Pericardium fibroblast (primary cell): ENCODE data around the gene C1orf35. TPM values are rescaled to one million over a fixed set of nuclear protein-coding genes. Genes with fewer than 3 reads are reported as not detected.

Experiments used
- total RNA-seq: library from RNA; depleted of rRNA; stranded (reverse); fragments of >200 nt; gene quantifications from 2 replicates; pipeline ENCODE4 v1.2.3, GENCODE V29; 2015

Gene C1orf35
- 5.8 and 10.7 TPM in 2 replicates for total RNA-seq

GRCh38 chr1:228102791-228103620 is at the start of gene C1orf35:
Gene C1orf35, minus strand, starts transcription at chr1:228103325. Its CDS starts 98 bp downstream, at chr1:228103227.

GRCh38 chr1:228149406-228150119 is 46.4 kb upstream of the C1orf35 start, which contains the start of gene GJC2:
Gene GJC2, plus strand, starts transcription at chr1:228149930. Its CDS starts 7,829 bp downstream, at chr1:228157759.

GRCh38 chr1:228139931-228140723 is 37.0 kb upstream of the C1orf35 start, which contains the start of gene GUK1:
Gene GUK1, plus strand, starts transcription at chr1:228140279. Its CDS starts 24 bp downstream, at chr1:228140303.

GRCh38 chr1:228109073-228109961 is 6.2 kb upstream of the C1orf35 start, which contains the start of gene MRPL55:
Gene MRPL55, minus strand, starts transcription at chr1:228109299. Its CDS starts 1,039 bp downstream, at chr1:228108260.

GRCh38 chr1:228082214-228082917 is 20.8 kb downstream of the C1orf35 start, which contains the start of gene ARF1:
Gene ARF1, plus strand, starts transcription at chr1:228082708. Its CDS starts 14,407 bp downstream, at chr1:228097115.

Other genes starting within 250 kb of the C1orf35 start
- 0.47 and 1.5 TPM in 2 replicates for gene WNT9A, start 155.4 kb downstream of the C1orf35 start, total RNA-seq
- not detected in 2 replicates for gene WNT3A, start 96.3 kb downstream of the C1orf35 start, total RNA-seq
- 348 and 401 TPM in 2 replicates for gene ARF1, start 20.6 kb downstream of the C1orf35 start, total RNA-seq
- gene MRPL55, start 6.0 kb upstream of the C1orf35 start, total RNA-seq: 60.0 and 60.2 TPM in 2 replicates
- gene GUK1, start 37.0 kb upstream of the C1orf35 start, total RNA-seq: 373 and 571 TPM in 2 replicates
- gene GJC2, start 46.6 kb upstream of the C1orf35 start, total RNA-seq: 0.60 and 6.2 TPM in 2 replicates
- 2.2 and 4.1 TPM in 2 replicates for gene IBA57, start 62.5 kb upstream of the C1orf35 start, total RNA-seq
- 5.3 and 6.9 TPM in 2 replicates for gene OBSCN, start 104.7 kb upstream of the C1orf35 start, total RNA-seq